Dermis microvascular lymphatic vessel endothelial cell (primary cell): ENCODE results near the gene ERN1. TPM values are rescaled to one million over a fixed set of nuclear protein-coding genes. Genes with fewer than 3 reads are reported as not detected.

Experiments
- DNase-seq, 2 donors: peaks; one replicate each; pipeline versions ENCODE4 v3.0.0 to v3.0.0-alpha.2; 2010; ENCODE audit warnings: low read depth in 2 of 2
- total RNA-seq: library from RNA; depleted of rRNA; stranded (reverse); fragments of >200 nt; gene quantifications from 2 replicates; pipeline ENCODE4 v1.2.1, GENCODE V29; 2014

The ERN1 gene
- total RNA-seq, 1 donor from 2014 or later: 5.6 TPM

DNA sequence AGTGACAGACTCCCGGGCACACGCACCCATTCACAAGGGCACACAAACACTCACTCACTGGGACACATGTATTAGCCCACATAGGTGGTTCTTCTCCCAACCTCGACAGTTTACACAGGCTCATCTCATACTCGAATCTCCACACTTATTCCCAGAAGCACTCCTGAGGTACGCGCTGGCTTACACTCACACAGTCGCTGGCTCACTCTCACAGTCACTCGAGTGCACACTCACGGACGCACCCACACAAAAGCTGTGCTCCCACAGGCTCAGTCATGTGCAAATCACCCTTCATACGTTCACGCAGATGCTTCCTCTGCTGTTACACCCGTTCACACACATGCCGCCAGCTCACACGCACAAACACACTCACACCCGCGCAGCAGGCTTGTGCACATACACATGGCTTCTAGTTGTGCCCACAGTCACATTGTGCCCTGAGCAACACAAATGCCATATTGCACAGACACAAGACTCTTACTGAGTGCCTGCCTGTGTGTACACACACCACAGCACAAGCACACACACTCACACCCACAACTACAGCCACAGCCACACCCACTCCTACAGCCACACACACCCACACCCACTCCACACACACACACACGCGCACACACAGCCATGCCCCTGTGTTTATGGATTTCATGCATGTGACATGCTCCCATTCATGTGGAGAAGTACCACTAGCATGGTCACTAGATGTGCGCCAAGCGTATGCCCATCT lies 140.2 kb downstream of the ERN1 start:
- no peak for DNase-seq

Other genes starting within 250 kb of the ERN1 start
- not detected in 2 replicates for gene GH2, start 248.2 kb downstream of the ERN1 start, total RNA-seq
- gene CSH1, start 233.6 kb downstream of the ERN1 start, total RNA-seq: not detected in 2 replicates
- not detected in 2 replicates for gene CSHL1, start 218.9 kb downstream of the ERN1 start, total RNA-seq
- not detected in 2 replicates for gene GH1, start 211.3 kb downstream of the ERN1 start, total RNA-seq
- gene CD79B, start 197.8 kb downstream of the ERN1 start, total RNA-seq: 0.51 and 3.0 TPM in 2 replicates
- gene SCN4A, start 157.2 kb downstream of the ERN1 start, total RNA-seq: 0.13 TPM in 1 of 2 replicates, not detected in the other
- 0.51 and 0.76 TPM in 2 replicates for gene PRR29, start 131.8 kb downstream of the ERN1 start, total RNA-seq
- 220 and 251 TPM in 2 replicates for gene ICAM2, start 109.5 kb downstream of the ERN1 start, total RNA-seq
- 20.2 and 29.2 TPM in 2 replicates for gene TEX2, start 133.1 kb upstream of the ERN1 start, total RNA-seq